ENCODE results near the gene HCN4.
A peak's percentile ranks its signal among the peaks of the same experiment; 100 is the strongest.

The HCN4 gene

GRCh38 chr15:73380661-73381060 lies 11.9 kb upstream of the HCN4 start:
- no peak for DNase-seq (ENCODE audit: low read depth)

GRCh38 chr15:73378089-73378488 lies 9.3 kb upstream of the HCN4 start:
- no peak for DNase-seq (ENCODE audit: low read depth)

GRCh38 chr15:73375755-73376305 lies 7.1 kb upstream of the HCN4 start:
- no peak for DNase-seq (ENCODE audit: low read depth)

- DNase-seq (ENCODE audit: low read depth) = no peak
These were observed 6.3 kb upstream of the HCN4 start for GRCh38 chr15:73375012-73375411.

- DNase-seq (ENCODE audit: low read depth) = no peak
These were observed 5.8 kb upstream of the HCN4 start for GRCh38 chr15:73374604-73375003.

GRCh38 chr15:73373221-73373620 lies 4.5 kb upstream of the HCN4 start:
- no peak for DNase-seq (ENCODE audit: low read depth)

GRCh38 chr15:73371812-73372211 lies 3.1 kb upstream of the HCN4 start:
- DNase-seq (ENCODE audit: low read depth) = no peak

GRCh38 chr15:73370151-73370550 lies 1.4 kb upstream of the HCN4 start:
- peak; percentile 3 for DNase-seq (ENCODE audit: low read depth)

- DNase-seq (ENCODE audit: low read depth) = no peak
These were observed 466 bp upstream of the HCN4 start for GRCh38 chr15:73369154-73369694.

GRCh38 chr15:73367624-73368300 lies 996 bp downstream of the HCN4 start:
- no peak for DNase-seq (ENCODE audit: low read depth)

- no peak for DNase-seq (ENCODE audit: low read depth)
These were observed 1.8 kb downstream of the HCN4 start for GRCh38 chr15:73366766-73367623.

GRCh38 chr15:73364070-73364469 lies 4.7 kb downstream of the HCN4 start:
- DNase-seq (ENCODE audit: low read depth) = no peak

GRCh38 chr15:73362900-73363299 lies 5.9 kb downstream of the HCN4 start:
- no peak for DNase-seq (ENCODE audit: low read depth)

GRCh38 chr15:73361337-73361736 lies 7.4 kb downstream of the HCN4 start:
- DNase-seq (ENCODE audit: low read depth) = no peak

- no peak for DNase-seq (ENCODE audit: low read depth)
These were observed 9.1 kb downstream of the HCN4 start for GRCh38 chr15:73359651-73360050.

- DNase-seq (ENCODE audit: low read depth) = no peak
These were observed 10.6 kb downstream of the HCN4 start for GRCh38 chr15:73357999-73358665.

- DNase-seq (ENCODE audit: low read depth) = no peak
These were observed 13.0 kb downstream of the HCN4 start for GRCh38 chr15:73355612-73356265.

GRCh38 chr15:73354241-73354640 lies 14.5 kb downstream of the HCN4 start:
- DNase-seq (ENCODE audit: low read depth) = no peak

- DNase-seq (ENCODE audit: low read depth) = no peak
These were observed 15.0 kb downstream of the HCN4 start for GRCh38 chr15:73353734-73354133.

GRCh38 chr15:73352082-73352481 lies 16.7 kb downstream of the HCN4 start:
- DNase-seq (ENCODE audit: low read depth) = no peak

GRCh38 chr15:73349191-73349590 lies 19.6 kb downstream of the HCN4 start:
- no peak for DNase-seq (ENCODE audit: low read depth)

Data from ELR (cell line).